Measurements from ENCODE around the gene PKP1. TPM values are rescaled to one million over a fixed set of nuclear protein-coding genes. Genes with fewer than 3 reads are reported as not detected.
"Not testable (repeated sequence)": the region's sequence is repeated elsewhere in the genome, so short reads cannot be mapped to it uniquely, and the experiment has no call there.

The PKP1 gene
- total and polyA plus RNA-seq, 4 donors, result 0.08 to 0.39 (median 0.21) TPM

DNA sequence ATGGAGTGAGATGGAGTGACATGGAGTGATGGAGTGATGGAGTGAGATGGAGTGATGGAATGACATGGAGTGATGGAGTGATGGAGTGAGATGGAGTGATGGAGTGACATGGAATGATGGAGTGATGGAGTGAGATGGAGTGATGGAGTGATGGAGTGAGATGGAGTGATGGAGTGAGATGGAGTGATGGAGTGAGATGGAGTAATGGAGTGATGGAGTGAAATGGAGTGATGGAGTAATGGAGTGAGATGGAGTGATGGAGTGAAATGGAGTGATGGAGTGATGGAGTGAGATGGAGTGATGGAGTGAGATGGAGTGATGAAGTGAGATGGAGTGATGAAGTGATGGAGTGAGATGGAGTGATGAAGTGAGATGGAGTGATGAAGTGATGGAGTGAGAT, 25.2 kb upstream of the PKP1 start:
- intact Hi-C loops (cut with DNase I), result loop anchor here in 1 of 2 donors (10.0 kb wide), 1 partner anchor 147 kb away; no protein-coding TSS in a partner anchor
- not testable (repeated sequence) for H3K9me3 ChIP-seq (ENCODE audit: control insufficient read depth, low read length); H3K36me3 ChIP-seq (ENCODE audit: control insufficient read depth in 1 of 2, insufficient read depth in 2 of 2, low read length in 1 of 2); DNase-seq; H3K27ac ChIP-seq (ENCODE audit: low read depth in 1 of 2, low read length in 2 of 2); H3K4me3 ChIP-seq (ENCODE audit: low read length in 2 of 2); H3K27me3 ChIP-seq (ENCODE audit: control insufficient read depth in 1 of 2, insufficient read depth in 2 of 2, low read length in 1 of 2); ATAC-seq (ENCODE audit: low FRiP score); H3K4me1 ChIP-seq (ENCODE audit: control insufficient read depth in 1 of 2, insufficient read depth in 2 of 2, low read length in 2 of 2)

GRCh38 chr1:201258763-201259230, 24.5 kb upstream of the PKP1 start:
- intact Hi-C loops (cut with DNase I), result loop anchor here in 1 of 2 donors (10.0 kb wide), 1 partner anchor 146 kb away; no protein-coding TSS in a partner anchor
- no peak for DNase-seq
- whole genome bisulfite sequencing, 2 donors, result 83 to 84% methylated on average over 14 of the region's 14 CpGs

GRCh38 chr1:201259476-201260235, 23.6 kb upstream of the PKP1 start:
- Histone ChIP-seq H3K4me3 (ENCODE audit: low read length in 2 of 2) (no peak overlapping the region), H3K27me3 (ENCODE audit: control insufficient read depth in 1 of 2, insufficient read depth in 2 of 2, low read length in 1 of 2) (no peaks in the 10 kb centered on the region), H3K4me1 (ENCODE audit: control insufficient read depth in 1 of 2, insufficient read depth in 2 of 2, low read length in 2 of 2) (no peaks in the 10 kb centered on the region), H3K36me3 (ENCODE audit: control insufficient read depth in 1 of 2, insufficient read depth in 2 of 2, low read length in 1 of 2) (no peaks in the 10 kb centered on the region), H3K27ac (ENCODE audit: low read depth in 1 of 2, low read length in 2 of 2) (no peak overlapping the region), H3K9me3 (ENCODE audit: control insufficient read depth, low read length) (no peaks in the 10 kb centered on the region)
- 4 to 5% methylated on average over 25 to 28 of the region's 28 CpGs for WGBS, 2 donors
- intact Hi-C loops (cut with DNase I), result loop anchor here in 1 of 2 donors (10.0 kb wide), 1 partner anchor 145 kb away; no protein-coding TSS in a partner anchor
- DNase-seq (peak in 1 of 2 donors; percentile 76), ATAC-seq (ENCODE audit: low FRiP score) (peak; percentile 44)

More at GRCh38 chr1:201258763-201259230, 24.5 kb upstream of the PKP1 start:
- Histone ChIP-seq H3K4me3 (ENCODE audit: low read length in 2 of 2) (no peak overlapping the region), H3K9me3 (ENCODE audit: control insufficient read depth, low read length) (no peaks in the 10 kb centered on the region), H3K36me3 (ENCODE audit: control insufficient read depth in 1 of 2, insufficient read depth in 2 of 2, low read length in 1 of 2) (no peaks in the 10 kb centered on the region), H3K4me1 (ENCODE audit: control insufficient read depth in 1 of 2, insufficient read depth in 2 of 2, low read length in 2 of 2) (no peaks in the 10 kb centered on the region), H3K27me3 (ENCODE audit: control insufficient read depth in 1 of 2, insufficient read depth in 2 of 2, low read length in 1 of 2) (no peaks in the 10 kb centered on the region), H3K27ac (ENCODE audit: low read depth in 1 of 2, low read length in 2 of 2) (no peak overlapping the region)
- no peak for ATAC-seq (ENCODE audit: low FRiP score)

DNA sequence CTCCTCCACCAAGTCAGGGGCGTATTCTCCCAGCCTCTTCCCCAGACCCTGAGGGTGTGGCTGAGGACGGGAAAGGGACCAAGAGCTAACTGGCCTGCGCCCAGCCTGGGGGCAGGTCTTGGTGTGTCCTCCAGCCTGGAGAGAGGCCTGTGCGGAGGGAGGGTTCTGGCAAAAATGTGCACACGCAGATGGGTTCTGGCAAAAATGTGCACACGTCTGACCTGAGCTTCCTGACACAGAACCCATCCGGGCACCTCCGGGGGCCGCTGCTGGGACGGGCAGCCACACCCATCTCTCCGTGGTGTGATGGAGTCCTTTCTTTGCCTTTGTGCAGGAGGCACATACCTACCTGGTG, 23.1 kb upstream of the PKP1 start:
- no peak for DNase-seq
- intact Hi-C loops (cut with DNase I), result no loop called here
- Histone ChIP-seq H3K9me3 (ENCODE audit: control insufficient read depth, low read length) (no peaks in the 10 kb centered on the region), H3K36me3 (ENCODE audit: control insufficient read depth in 1 of 2, insufficient read depth in 2 of 2, low read length in 1 of 2) (no peaks in the 10 kb centered on the region), H3K4me1 (ENCODE audit: control insufficient read depth in 1 of 2, insufficient read depth in 2 of 2, low read length in 2 of 2) (no peaks in the 10 kb centered on the region), H3K4me3 (ENCODE audit: low read length in 2 of 2) (no peak overlapping the region), H3K27me3 (ENCODE audit: control insufficient read depth in 1 of 2, insufficient read depth in 2 of 2, low read length in 1 of 2) (no peaks in the 10 kb centered on the region), H3K27ac (ENCODE audit: low read depth in 1 of 2, low read length in 2 of 2) (no peak overlapping the region)
- 20 to 30% methylated on average over 11 of the region's 11 CpGs for WGBS, 2 donors
- peak; percentile 13 for ATAC-seq (ENCODE audit: low FRiP score)

DNA sequence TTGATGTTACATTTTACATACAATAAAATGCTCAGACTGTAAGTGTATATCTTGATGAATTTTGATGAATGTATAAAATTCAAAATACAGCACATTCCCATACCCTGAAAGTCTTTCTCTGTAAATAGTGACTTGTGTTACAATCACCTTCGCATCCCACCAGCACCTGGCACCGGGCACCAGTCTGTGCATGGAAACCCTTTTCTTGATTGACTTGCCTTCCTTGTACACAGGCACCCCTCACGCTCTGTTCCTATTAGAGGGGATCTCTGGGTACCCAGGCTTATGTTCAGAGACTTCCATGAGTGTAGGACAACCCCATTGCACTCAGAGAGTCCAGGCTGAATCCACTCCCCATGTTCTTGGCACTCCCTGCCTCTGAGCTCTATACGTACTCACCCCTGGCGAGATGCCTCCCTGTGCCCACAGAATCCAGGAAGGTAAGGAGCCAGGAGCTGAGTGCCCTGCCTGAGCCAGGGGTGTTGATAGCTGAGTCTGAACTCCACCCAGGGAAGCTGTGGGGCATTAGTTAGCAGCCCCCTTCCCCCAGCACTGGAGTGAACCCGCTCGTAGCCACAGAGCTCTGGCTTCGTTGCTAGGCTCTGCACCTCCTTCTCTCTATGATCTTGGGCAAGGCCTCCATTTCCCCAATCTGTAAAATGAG, 22.5 kb upstream of the PKP1 start:
- no peak overlapping the region for H3K4me3 ChIP-seq (ENCODE audit: low read length in 2 of 2)
- H3K36me3 ChIP-seq (ENCODE audit: control insufficient read depth in 1 of 2, insufficient read depth in 2 of 2, low read length in 1 of 2), result no peaks in the 10 kb centered on the region
- 89% methylated on average over 8 of the region's 8 CpGs for WGBS, 2 donors
- no peaks in the 10 kb centered on the region for H3K4me1 ChIP-seq (ENCODE audit: control insufficient read depth in 1 of 2, insufficient read depth in 2 of 2, low read length in 2 of 2)
- ATAC-seq (ENCODE audit: low FRiP score) (no peak), DNase-seq (no peak)
- no peaks in the 10 kb centered on the region for H3K27me3 ChIP-seq (ENCODE audit: control insufficient read depth in 1 of 2, insufficient read depth in 2 of 2, low read length in 1 of 2)
- intact Hi-C loops (cut with DNase I), result no loop called here
- H3K27ac ChIP-seq (ENCODE audit: low read depth in 1 of 2, low read length in 2 of 2), result no peak overlapping the region
- no peaks in the 10 kb centered on the region for H3K9me3 ChIP-seq (ENCODE audit: control insufficient read depth, low read length)

GRCh38 chr1:201261771-201262547, 21.3 kb upstream of the PKP1 start:
- Histone ChIP-seq H3K4me1 (ENCODE audit: control insufficient read depth in 1 of 2, insufficient read depth in 2 of 2, low read length in 2 of 2) (no peaks in the 10 kb centered on the region), H3K27me3 (ENCODE audit: control insufficient read depth in 1 of 2, insufficient read depth in 2 of 2, low read length in 1 of 2) (no peaks in the 10 kb centered on the region), H3K36me3 (ENCODE audit: control insufficient read depth in 1 of 2, insufficient read depth in 2 of 2, low read length in 1 of 2) (no peaks in the 10 kb centered on the region), H3K4me3 (ENCODE audit: low read length in 2 of 2) (no peak overlapping the region), H3K27ac (ENCODE audit: low read depth in 1 of 2, low read length in 2 of 2) (no peak overlapping the region), H3K9me3 (ENCODE audit: control insufficient read depth, low read length) (no peaks in the 10 kb centered on the region)
- WGBS, 2 donors, result 94 to 95% methylated on average over 8 of the region's 8 CpGs
- ATAC-seq (ENCODE audit: low FRiP score) (no peak), DNase-seq (no peak)
- intact Hi-C loops (cut with DNase I), result no loop called here

DNA sequence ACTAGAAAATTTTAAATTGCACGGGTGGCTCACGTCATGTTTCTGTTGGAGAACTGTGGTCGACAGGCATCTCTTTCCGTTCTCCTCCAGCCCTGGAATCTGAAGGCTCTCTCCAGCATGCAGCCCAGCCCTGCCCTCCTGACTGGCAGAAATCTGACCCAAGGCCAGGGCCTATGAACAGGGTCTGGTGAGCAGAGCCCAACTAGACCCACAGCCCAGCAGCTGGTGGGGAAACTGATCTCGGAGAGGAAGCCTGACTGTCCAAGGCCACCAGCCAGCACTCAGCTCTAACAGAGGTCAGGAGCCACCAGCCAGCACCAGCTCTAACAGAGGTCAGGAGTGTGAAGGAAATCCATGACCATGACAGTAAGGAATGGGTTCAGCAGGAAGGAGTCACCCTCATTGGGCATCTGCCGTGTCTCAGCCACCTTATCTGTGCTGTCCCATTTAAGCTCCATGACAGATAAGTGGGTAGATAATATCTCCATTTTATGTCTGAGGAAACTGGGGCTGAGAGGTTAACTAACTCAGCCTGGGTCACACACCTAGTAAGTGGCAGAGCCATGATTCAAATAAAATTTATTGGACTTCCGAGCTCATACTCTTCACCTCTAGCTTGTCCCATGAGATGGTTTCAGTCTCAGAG, 20.2 kb upstream of the PKP1 start:
- H3K4me1 ChIP-seq (ENCODE audit: control insufficient read depth in 1 of 2, insufficient read depth in 2 of 2, low read length in 2 of 2), result no peaks in the 10 kb centered on the region
- H3K27ac ChIP-seq (ENCODE audit: low read depth in 1 of 2, low read length in 2 of 2), result no peak overlapping the region
- intact Hi-C loops (cut with DNase I), result no loop called here
- 79 to 81% methylated on average over 7 of the region's 7 CpGs for WGBS, 2 donors
- no peak for ATAC-seq (ENCODE audit: low FRiP score)
- H3K4me3 ChIP-seq (ENCODE audit: low read length in 2 of 2), result no peak overlapping the region
- no peak for DNase-seq
- H3K9me3 ChIP-seq (ENCODE audit: control insufficient read depth, low read length), result no peaks in the 10 kb centered on the region
- H3K36me3 ChIP-seq (ENCODE audit: control insufficient read depth in 1 of 2, insufficient read depth in 2 of 2, low read length in 1 of 2), result no peaks in the 10 kb centered on the region
- H3K27me3 ChIP-seq (ENCODE audit: control insufficient read depth in 1 of 2, insufficient read depth in 2 of 2, low read length in 1 of 2), result no peaks in the 10 kb centered on the region

- Histone ChIP-seq H3K4me1 (ENCODE audit: control insufficient read depth in 1 of 2, insufficient read depth in 2 of 2, low read length in 2 of 2) (no peaks in the 10 kb centered on the region), H3K36me3 (ENCODE audit: control insufficient read depth in 1 of 2, insufficient read depth in 2 of 2, low read length in 1 of 2) (no peaks in the 10 kb centered on the region), H3K9me3 (ENCODE audit: control insufficient read depth, low read length) (no peaks in the 10 kb centered on the region), H3K27me3 (ENCODE audit: control insufficient read depth in 1 of 2, insufficient read depth in 2 of 2, low read length in 1 of 2) (no peaks in the 10 kb centered on the region), H3K4me3 (ENCODE audit: low read length in 2 of 2) (no peak overlapping the region), H3K27ac (ENCODE audit: low read depth in 1 of 2, low read length in 2 of 2) (no peak overlapping the region)
- ATAC-seq (ENCODE audit: low FRiP score) (no peak), DNase-seq (no peak)
- intact Hi-C loops (cut with DNase I), result no loop called here
- 88 to 93% methylated on average over 6 of the region's 6 CpGs for WGBS, 2 donors
Measured at GRCh38 chr1:201264072-201264471, 19.2 kb upstream of the PKP1 start.
